Measurements from ENCODE around the gene SETD3.

Gene SETD3

GRCh38 chr14:99502989-99503421, 22.3 kb upstream of the SETD3 start:
- FAIRE-seq = no peak
- no peak for DNase-seq (ENCODE audit: insufficient read length, low spot score)

GRCh38 chr14:99497894-99498293, 17.2 kb upstream of the SETD3 start:
- no peak for FAIRE-seq
- no peak for DNase-seq (ENCODE audit: insufficient read length, low spot score)

- DNase-seq (ENCODE audit: insufficient read length, low spot score) = no peak
- no peak for FAIRE-seq
Observed at GRCh38 chr14:99497341-99497740, 16.7 kb upstream of the SETD3 start.

GRCh38 chr14:99484106-99484505, 3.4 kb upstream of the SETD3 start:
- DNase-seq (ENCODE audit: insufficient read length, low spot score) (no peak), FAIRE-seq (no peak)

GRCh38 chr14:99481745-99482099, 1.1 kb upstream of the SETD3 start:
- FAIRE-seq = peak; percentile 79
- DNase-seq (ENCODE audit: insufficient read length, low spot score) = no peak

- peak; percentile 98 for FAIRE-seq
- peak; percentile 94 for DNase-seq (ENCODE audit: insufficient read length, low spot score)
Observed at GRCh38 chr14:99480917-99481744, 472 bp upstream of the SETD3 start, which contains the start of gene CCNK. TSS of gene CCNK (plus strand) at chr14:99481409. CDS start at chr14:99492678, 11,269 bp downstream.

GRCh38 chr14:99479160-99479905, 1.3 kb downstream of the SETD3 start:
- DNase-seq (ENCODE audit: insufficient read length, low spot score) = no peak
- FAIRE-seq = no peak

GRCh38 chr14:99478128-99478527, 2.5 kb downstream of the SETD3 start:
- DNase-seq (ENCODE audit: insufficient read length, low spot score) (no peak), FAIRE-seq (no peak)

GRCh38 chr14:99476864-99477263, 3.8 kb downstream of the SETD3 start:
- FAIRE-seq (no peak), DNase-seq (ENCODE audit: insufficient read length, low spot score) (no peak)

GRCh38 chr14:99475660-99476059, 5.0 kb downstream of the SETD3 start:
- no peak for DNase-seq (ENCODE audit: insufficient read length, low spot score)
- FAIRE-seq = no peak

- FAIRE-seq (no peak), DNase-seq (ENCODE audit: insufficient read length, low spot score) (no peak)
Observed at GRCh38 chr14:99475179-99475578, 5.5 kb downstream of the SETD3 start.

GRCh38 chr14:99473458-99473857, 7.2 kb downstream of the SETD3 start:
- no peak for FAIRE-seq

GRCh38 chr14:99472937-99473336, 7.7 kb downstream of the SETD3 start:
- FAIRE-seq (no peak), DNase-seq (ENCODE audit: insufficient read length, low spot score) (no peak)

More at GRCh38 chr14:99473458-99473857, 7.2 kb downstream of the SETD3 start:
- no peak for DNase-seq (ENCODE audit: insufficient read length, low spot score)

- FAIRE-seq (no peak), DNase-seq (ENCODE audit: insufficient read length, low spot score) (no peak)
Observed at GRCh38 chr14:99471731-99472130, 8.9 kb downstream of the SETD3 start.

- FAIRE-seq = no peak
- no peak for DNase-seq (ENCODE audit: insufficient read length, low spot score)
Observed at GRCh38 chr14:99468836-99469592, 11.6 kb downstream of the SETD3 start.

GRCh38 chr14:99468081-99468480, 12.6 kb downstream of the SETD3 start:
- FAIRE-seq (no peak), DNase-seq (ENCODE audit: insufficient read length, low spot score) (no peak)

- DNase-seq (ENCODE audit: insufficient read length, low spot score) = no peak
- no peak for FAIRE-seq
Observed at GRCh38 chr14:99467336-99468078, 13.2 kb downstream of the SETD3 start.

GRCh38 chr14:99466758-99467157, 13.9 kb downstream of the SETD3 start:
- FAIRE-seq = no peak
- no peak for DNase-seq (ENCODE audit: insufficient read length, low spot score)

- DNase-seq (ENCODE audit: insufficient read length, low spot score) (no peak), FAIRE-seq (no peak)
Observed at GRCh38 chr14:99465288-99465687, 15.4 kb downstream of the SETD3 start.

GRCh38 chr14:99463974-99464373, 16.7 kb downstream of the SETD3 start:
- FAIRE-seq = no peak

More at GRCh38 chr14:99463974-99464373, 16.7 kb downstream of the SETD3 start:
- no peak for DNase-seq (ENCODE audit: insufficient read length, low spot score)
